ENCODE results near the gene UBE2M. TPM values are rescaled to one million over a fixed set of nuclear protein-coding genes. Genes with fewer than 3 reads are reported as not detected.

The UBE2M gene
- total RNA-seq, 1 donor from 2014 or later, result 66.7 TPM

GRCh38 chr19:58547323-58548312 is 10.8 kb downstream of the UBE2M start:
- TF ChIP-seq CTCF (IDR thresholded peaks at IDR 0.05), result no peak
- Mint-ChIP-seq H3K27me3 (peaks cover 7% of the 10 kb centered on the region), H3K4me3 (no peak overlapping the region), H3K36me3 (ENCODE audit: low read depth) (peaks cover 80% of the 10 kb centered on the region), H3K27ac (no peak overlapping the region), H3K9me3 (no peaks in the 10 kb centered on the region), H3K4me1 (peaks cover 27% of the 10 kb centered on the region)
- no peak for ATAC-seq (ENCODE audit: low read depth)
- intact Hi-C loops (cut with micrococcal nuclease), result no loop called here
- CTCF ChIA-PET, result no interaction called here
- DNase-seq, result no peak
- POLR2A ChIA-PET, result interaction anchor here (0.7 to 1.0 kb wide), 4 partner anchors 15 to 34 kb away, joined by 3 to 5 read pairs (median 4); partner anchors contain the start of gene ZBTB45

GRCh38 chr19:58546019-58546530 is 12.3 kb downstream of the UBE2M start:
- Mint-ChIP-seq H3K4me3 (peak overlapping the region; percentile 91), H3K36me3 (ENCODE audit: low read depth) (peaks cover 66% of the 10 kb centered on the region), H3K27ac (peak overlapping the region; percentile 25), H3K9me3 (no peaks in the 10 kb centered on the region), H3K4me1 (peaks cover 27% of the 10 kb centered on the region), H3K27me3 (peaks cover 10% of the 10 kb centered on the region)
- ATAC-seq (ENCODE audit: low read depth) (no peak), DNase-seq (no peak)
- intact Hi-C loops (cut with micrococcal nuclease), result no loop called here
- ChIA-PET CTCF (no interaction called here), POLR2A (interaction anchor here (1.3 to 4.1 kb wide), 3 partner anchors 8 to 26 kb away, joined by 6 to 82 read pairs (median 78); partner anchors contain the start of genes CHMP2A, UBE2M and ZBTB45)
- TF ChIP-seq CTCF (IDR thresholded peaks at IDR 0.05), result no peak

- peaks cover 27% of the 10 kb centered on the region for H3K4me1 Mint-ChIP-seq
- peaks cover 59% of the 10 kb centered on the region for H3K36me3 Mint-ChIP-seq (ENCODE audit: low read depth)
- intact Hi-C loops (cut with micrococcal nuclease), result loop anchor here (2.0 kb wide), 1 partner anchor 79 kb away; the partner anchor contains the start of gene ZNF324
- H3K27ac Mint-ChIP-seq, result peak overlapping the region; percentile 87
- DNase-seq (no peak), ATAC-seq (ENCODE audit: low read depth) (no peak)
- peak overlapping the region; percentile 91 for H3K4me3 Mint-ChIP-seq
- no peak for TF ChIP-seq CTCF (IDR thresholded peaks at IDR 0.05)
- CTCF ChIA-PET, result no interaction called here
- peaks cover 10% of the 10 kb centered on the region for H3K27me3 Mint-ChIP-seq
- H3K9me3 Mint-ChIP-seq, result no peaks in the 10 kb centered on the region
- POLR2A ChIA-PET, result interaction anchor here (1.3 to 4.1 kb wide), 5 partner anchors 9 to 183 kb away, joined by 6 to 82 read pairs (median 19); partner anchors contain the start of genes CHMP2A, MZF1, UBE2M and ZBTB45
Observed at GRCh38 chr19:58545286-58546018, 13.0 kb downstream of the UBE2M start.

- CTCF ChIA-PET, result interaction anchor here (1.4 kb wide), 1 partner anchor 24 kb away, joined by 17 read pairs; the partner anchor contains the start of gene ZBTB45
- H3K27ac Mint-ChIP-seq, result peak overlapping the region; percentile 87
- H3K36me3 Mint-ChIP-seq (ENCODE audit: low read depth), result peaks cover 52% of the 10 kb centered on the region
- intact Hi-C loops (cut with micrococcal nuclease), result loop anchor here (1.0 to 2.0 kb wide), 10 partner anchors 11 to 361 kb away; partner anchors contain the start of genes CHMP2A, MZF1, ZBTB45 and ZNF274
- peak overlapping the region; percentile 94 for H3K4me3 Mint-ChIP-seq
- no peaks in the 10 kb centered on the region for H3K9me3 Mint-ChIP-seq
- ATAC-seq (ENCODE audit: low read depth) (peak; percentile 39), DNase-seq (no peak)
- TF ChIP-seq CTCF (IDR thresholded peaks at IDR 0.05), result no peak
- POLR2A ChIA-PET, result interaction anchor here (0.5 to 4.1 kb wide), 26 partner anchors 9 to 863 kb away, joined by 3 to 82 read pairs (median 5); partner anchors contain the start of genes CHMP2A, MZF1, UBE2M and ZBTB45
- peaks cover 27% of the 10 kb centered on the region for H3K4me1 Mint-ChIP-seq
- peaks cover 10% of the 10 kb centered on the region for H3K27me3 Mint-ChIP-seq
Observed at GRCh38 chr19:58544591-58545285, 13.7 kb downstream of the UBE2M start.

Measured in activated B cell treated with CpG ODN at 0.5 μM for 24 hours (primary cell).